OCI-M1 (cell line): ENCODE data around the gene DCLK1.
"Not testable (repeated sequence)": the region's sequence is repeated elsewhere in the genome, so short reads cannot be mapped to it uniquely, and the experiment has no call there.

Experiments used
- DNase-seq: peaks from one replicate; lab custom pipeline; 2025; lab: John Stamatoyannopoulos, UW

Gene DCLK1

GRCh38 chr13:35984776-35985453 lies 146.3 kb downstream of the DCLK1 start:
- no peak for DNase-seq

GRCh38 chr13:35984287-35984686 lies 146.9 kb downstream of the DCLK1 start:
- DNase-seq, result no peak

GRCh38 chr13:35983703-35984102 lies 147.5 kb downstream of the DCLK1 start:
- DNase-seq, result not testable (repeated sequence)

GRCh38 chr13:35983206-35983605 lies 148.0 kb downstream of the DCLK1 start:
- no peak for DNase-seq

- DNase-seq, result no peak
Observed at GRCh38 chr13:35979361-35979951, 151.7 kb downstream of the DCLK1 start.

- peak; percentile 86 for DNase-seq
Observed at GRCh38 chr13:35978607-35979316, 152.4 kb downstream of the DCLK1 start.

- DNase-seq, result no peak
Observed at GRCh38 chr13:35977060-35977459, 154.1 kb downstream of the DCLK1 start.

- DNase-seq, result no peak
Observed at GRCh38 chr13:35976126-35976525, 155.1 kb downstream of the DCLK1 start.

GRCh38 chr13:35966951-35967350 lies 164.2 kb downstream of the DCLK1 start:
- not testable (repeated sequence) for DNase-seq

- no peak for DNase-seq
Observed at GRCh38 chr13:35966024-35966423, 165.2 kb downstream of the DCLK1 start.

- DNase-seq, result no peak
Observed at GRCh38 chr13:35965226-35965927, 165.8 kb downstream of the DCLK1 start.

GRCh38 chr13:35964863-35965180 lies 166.4 kb downstream of the DCLK1 start:
- no peak for DNase-seq

- no peak for DNase-seq
Observed at GRCh38 chr13:35964011-35964862, 166.9 kb downstream of the DCLK1 start.

GRCh38 chr13:35961461-35962220 lies 169.5 kb downstream of the DCLK1 start:
- DNase-seq, result peak; percentile 31

- DNase-seq, result no peak
Observed at GRCh38 chr13:35961002-35961401, 170.2 kb downstream of the DCLK1 start.

GRCh38 chr13:35957996-35958395 lies 173.2 kb downstream of the DCLK1 start:
- no peak for DNase-seq

- no peak for DNase-seq
Observed at GRCh38 chr13:35957241-35957731, 173.9 kb downstream of the DCLK1 start.

- no peak for DNase-seq
Observed at GRCh38 chr13:35956074-35956473, 175.1 kb downstream of the DCLK1 start.

GRCh38 chr13:35954207-35954560 lies 177.0 kb downstream of the DCLK1 start:
- DNase-seq, result no peak

GRCh38 chr13:35953537-35954206 lies 177.5 kb downstream of the DCLK1 start:
- peak; percentile 77 for DNase-seq
